ENCODE results near the gene MCEE. TPM values are rescaled to one million over a fixed set of nuclear protein-coding genes. Genes with fewer than 3 reads are reported as not detected.

Gene MCEE
- total RNA-seq, 2 experiments from 2014 or later = 18.1 to 19.1 TPM

- DNase-seq = no peak
- peak overlapping the region; percentile 36 for H3K27ac Mint-ChIP-seq
Observed at GRCh38 chr2:71070294-71071093, 59.5 kb downstream of the MCEE start.

GRCh38 chr2:71069376-71069775 lies 60.7 kb downstream of the MCEE start:
- no peak for DNase-seq
- Mint-ChIP-seq H3K27me3 (no peaks in the 10 kb centered on the region), H3K4me3 (peak overlapping the region; percentile 92), H3K27ac (peak overlapping the region; percentile 88), H3K4me1 (peaks cover 66% of the 10 kb centered on the region), H3K36me3 (ENCODE audit: low read depth) (peaks cover 31% of the 10 kb centered on the region), H3K9me3 (no peaks in the 10 kb centered on the region)
- CTCF ChIA-PET = interaction anchor here (1.2 to 2.7 kb wide), 4 partner anchors 22 to 68 kb away, joined by 4 to 16 read pairs (median 8); partner anchors contain the start of genes MCEE and MPHOSPH10
- POLR2A ChIA-PET = interaction anchor here (0.8 to 5.5 kb wide), 16 partner anchors 8 to 879 kb away, joined by 3 to 75 read pairs (median 8); partner anchors contain the start of genes ANKRD53, C2orf42, MCEE and MPHOSPH10

More at GRCh38 chr2:71070294-71071093, 59.5 kb downstream of the MCEE start:
- no peaks in the 10 kb centered on the region for H3K9me3 Mint-ChIP-seq
- H3K4me1 Mint-ChIP-seq = peaks cover 66% of the 10 kb centered on the region
- H3K36me3 Mint-ChIP-seq (ENCODE audit: low read depth) = peaks cover 33% of the 10 kb centered on the region
- H3K27me3 Mint-ChIP-seq = no peaks in the 10 kb centered on the region
- ChIA-PET POLR2A (interaction anchor here (1.2 to 5.5 kb wide), 5 partner anchors 8 to 60 kb away, joined by 3 to 50 read pairs (median 5); partner anchors contain the start of genes MCEE and MPHOSPH10), CTCF (interaction anchor here (1.1 to 2.4 kb wide), 6 partner anchors 10 to 106 kb away, joined by 3 to 6 read pairs (median 4); no protein-coding TSS in a partner anchor)
- H3K4me3 Mint-ChIP-seq = peak overlapping the region; percentile 2

GRCh38 chr2:71068218-71069035 lies 61.6 kb downstream of the MCEE start, which contains the start of gene NAGK:
NAGK (plus strand) TSS chr2:71068648; CDS start chr2:71068684, 36 bp downstream.
- Mint-ChIP-seq H3K4me3 (peak within 1 kb of the TSS; percentile 92), H3K27ac (peak within 1 kb of the TSS; percentile 88), H3K9me3 (no peaks in the 10 kb centered on the region), H3K4me1 (peaks cover 58% of the 10 kb centered on the region), H3K27me3 (no peaks in the 10 kb centered on the region), H3K36me3 (ENCODE audit: low read depth) (peaks cover 21% of the 10 kb centered on the region)
- ChIA-PET POLR2A (interaction anchor here (0.7 to 5.5 kb wide), 32 partner anchors 9 to 878 kb away, joined by 3 to 75 read pairs (median 6); partner anchors contain the start of genes ANKRD53, C2orf42, MCEE and MPHOSPH10), CTCF (interaction anchor here (0.5 to 2.7 kb wide), 12 partner anchors 9 to 442 kb away, joined by 3 to 16 read pairs (median 4); partner anchors contain the start of genes MCEE, MPHOSPH10 and ZNF638)
- DNase-seq = peak; percentile 98

GRCh38 chr2:71067567-71068217 lies 62.3 kb downstream of the MCEE start:
- POLR2A ChIA-PET = interaction anchor here (0.7 to 5.5 kb wide), 26 partner anchors 8 to 774 kb away, joined by 3 to 75 read pairs (median 6); partner anchors contain the start of genes MCEE, MPHOSPH10, SNRPG and ZNF638
- peaks cover 17% of the 10 kb centered on the region for H3K36me3 Mint-ChIP-seq (ENCODE audit: low read depth)
- peaks cover 52% of the 10 kb centered on the region for H3K4me1 Mint-ChIP-seq
- H3K27me3 Mint-ChIP-seq = peaks cover under 1% of the 10 kb centered on the region
- peak overlapping the region; percentile 92 for H3K4me3 Mint-ChIP-seq
- H3K9me3 Mint-ChIP-seq = no peaks in the 10 kb centered on the region
- CTCF ChIA-PET = interaction anchor here (0.5 to 2.7 kb wide), 11 partner anchors 10 to 443 kb away, joined by 3 to 16 read pairs (median 3); partner anchors contain the start of genes MCEE, MPHOSPH10 and ZNF638
- H3K27ac Mint-ChIP-seq = peak overlapping the region; percentile 88
- no peak for DNase-seq

- H3K27me3 Mint-ChIP-seq = peaks cover 3% of the 10 kb centered on the region
- no peak for DNase-seq
- peak overlapping the region; percentile 46 for H3K4me3 Mint-ChIP-seq
- ChIA-PET POLR2A (interaction anchor here (0.7 to 5.5 kb wide), 11 partner anchors 15 to 773 kb away, joined by 3 to 75 read pairs (median 7); partner anchors contain the start of genes MCEE, MPHOSPH10, SNRPG and ZNF638), CTCF (interaction anchor here (2.4 to 2.7 kb wide), 2 partner anchors 63 to 65 kb away, joined by 9 to 16 read pairs; partner anchors contain the start of genes MCEE and MPHOSPH10)
- no peak overlapping the region for H3K27ac Mint-ChIP-seq
- H3K36me3 Mint-ChIP-seq (ENCODE audit: low read depth) = peaks cover 13% of the 10 kb centered on the region
- peaks cover 43% of the 10 kb centered on the region for H3K4me1 Mint-ChIP-seq
- no peaks in the 10 kb centered on the region for H3K9me3 Mint-ChIP-seq
Observed at GRCh38 chr2:71066856-71067255, 63.2 kb downstream of the MCEE start.

GRCh38 chr2:71064754-71065621 lies 65.0 kb downstream of the MCEE start:
- POLR2A ChIA-PET = no interaction called here
- Mint-ChIP-seq H3K27me3 (peaks cover 9% of the 10 kb centered on the region), H3K27ac (no peak overlapping the region), H3K9me3 (no peaks in the 10 kb centered on the region), H3K4me1 (peaks cover 25% of the 10 kb centered on the region), H3K4me3 (no peak overlapping the region), H3K36me3 (ENCODE audit: low read depth) (peaks cover 7% of the 10 kb centered on the region)
- DNase-seq = no peak
- CTCF ChIA-PET = no interaction called here

DNA sequence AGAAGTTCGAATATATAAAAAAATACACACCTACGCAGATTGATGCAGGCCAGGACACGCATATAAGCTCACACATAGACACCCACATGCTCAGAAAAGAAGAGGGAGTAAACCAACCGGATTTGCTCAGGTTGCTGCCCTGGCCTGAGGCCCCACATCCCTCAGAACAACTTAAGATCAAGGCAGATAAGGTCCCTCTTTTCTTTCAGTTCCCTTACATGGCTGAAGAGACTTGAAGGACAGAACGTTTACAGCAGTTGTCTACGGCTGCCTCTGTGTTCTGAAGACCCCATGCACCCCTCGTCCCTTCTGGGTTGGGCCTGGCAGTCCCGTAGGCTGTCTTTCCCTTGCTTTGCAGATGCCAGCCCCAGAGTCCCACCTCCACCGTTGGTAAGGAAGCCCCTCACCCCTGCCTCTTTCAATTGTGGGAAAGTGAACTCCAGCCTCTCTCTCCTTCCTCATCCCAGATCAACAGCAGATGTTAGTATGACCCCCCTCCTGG lies 65.9 kb downstream of the MCEE start:
- no peak for DNase-seq
- Mint-ChIP-seq H3K4me3 (no peak overlapping the region), H3K36me3 (ENCODE audit: low read depth) (peaks cover 3% of the 10 kb centered on the region), H3K27me3 (peaks cover 9% of the 10 kb centered on the region), H3K9me3 (no peaks in the 10 kb centered on the region), H3K27ac (no peak overlapping the region), H3K4me1 (peaks cover 16% of the 10 kb centered on the region)
- ChIA-PET CTCF (no interaction called here), POLR2A (no interaction called here)

DNA sequence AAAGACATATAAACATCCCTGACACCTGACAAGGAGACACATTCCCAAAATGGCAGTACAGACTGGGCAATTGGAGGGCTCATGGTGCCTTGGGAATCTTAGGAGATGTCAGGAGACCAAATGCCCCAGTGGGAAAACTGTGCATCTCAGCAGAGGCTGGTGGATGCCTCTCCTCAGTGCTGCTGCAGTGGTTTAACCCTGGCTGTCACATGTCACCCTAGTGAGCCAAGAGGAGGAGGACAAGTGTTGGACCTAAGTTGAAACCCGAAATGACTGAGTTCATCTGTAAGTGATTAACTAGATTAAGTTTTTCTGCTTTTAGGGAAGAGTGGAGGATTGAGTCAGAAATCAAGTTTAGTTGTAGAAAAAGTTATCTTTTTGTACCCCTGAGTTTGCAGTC lies 66.8 kb downstream of the MCEE start:
- no peaks in the 10 kb centered on the region for H3K9me3 Mint-ChIP-seq
- peaks cover 3% of the 10 kb centered on the region for H3K36me3 Mint-ChIP-seq (ENCODE audit: low read depth)

GRCh38 chr2:71060871-71061270 lies 69.2 kb downstream of the MCEE start:
- CTCF ChIA-PET = no interaction called here
- POLR2A ChIA-PET = no interaction called here
- no peak for DNase-seq
- Mint-ChIP-seq H3K36me3 (ENCODE audit: low read depth) (no peaks in the 10 kb centered on the region), H3K9me3 (no peaks in the 10 kb centered on the region), H3K4me1 (no peaks in the 10 kb centered on the region), H3K4me3 (no peak overlapping the region), H3K27ac (no peak overlapping the region), H3K27me3 (peaks cover 10% of the 10 kb centered on the region)

More for the DNA sequence above, 66.8 kb downstream of the MCEE start:
- POLR2A ChIA-PET = interaction anchor here (1.0 kb wide), 1 partner anchor 8 kb away, joined by 3 read pairs; no protein-coding TSS in a partner anchor
- CTCF ChIA-PET = no interaction called here
- Mint-ChIP-seq H3K4me3 (no peak overlapping the region), H3K27ac (no peak overlapping the region), H3K27me3 (peaks cover 9% of the 10 kb centered on the region), H3K4me1 (peaks cover 13% of the 10 kb centered on the region)
- no peak for DNase-seq

DNA sequence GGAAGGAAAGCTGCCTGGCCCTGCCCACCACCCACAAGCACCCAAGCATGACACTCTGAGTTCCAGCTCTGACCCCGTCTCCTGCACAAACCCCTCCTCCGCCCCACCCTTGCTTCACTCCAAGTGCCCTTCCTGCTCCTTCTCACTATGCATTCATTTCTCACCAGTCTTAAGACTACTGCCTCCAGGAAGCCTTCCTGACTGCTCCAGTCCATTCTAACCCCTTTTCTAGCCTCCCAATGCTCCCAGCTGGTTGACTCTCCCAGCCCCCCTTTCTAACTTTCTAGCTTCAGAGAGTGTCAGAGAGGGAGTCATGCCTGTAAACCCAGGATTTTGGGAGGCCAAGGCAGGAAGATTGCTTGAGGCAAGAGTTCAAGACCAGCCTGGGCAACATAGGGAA lies 69.8 kb downstream of the MCEE start:
- ChIA-PET POLR2A (interaction anchor here (1.2 to 1.6 kb wide), 2 partner anchors 8 to 11 kb away, joined by 3 to 9 read pairs; partner anchors contain the start of gene NAGK), CTCF (interaction anchor here (1.3 kb wide), 1 partner anchor 59 kb away, joined by 4 read pairs; no protein-coding TSS in a partner anchor)
- Mint-ChIP-seq H3K4me3 (no peak overlapping the region), H3K27ac (no peak overlapping the region), H3K9me3 (no peaks in the 10 kb centered on the region), H3K36me3 (ENCODE audit: low read depth) (no peaks in the 10 kb centered on the region), H3K4me1 (no peaks in the 10 kb centered on the region), H3K27me3 (peaks cover 13% of the 10 kb centered on the region)
- DNase-seq = no peak

All from activated CD4-positive, alpha-beta memory T cell treated with anti-CD3 and anti-CD28 coated beads, Interleukin-2, amount 10 ng/mL, durations not matched to agents 7 days and 5 days (primary cell).